ENCODE data around the gene ZFYVE28. TPM values are rescaled to one million over a fixed set of nuclear protein-coding genes. Genes with fewer than 3 reads are reported as not detected.

The ZFYVE28 gene
- total RNA-seq, 1 experiment from 2014 or later = 19.2 TPM

GRCh38 chr4:2283199-2283711, 135.2 kb downstream of the ZFYVE28 start:
- Histone ChIP-seq H3K36me3 (ENCODE audit: control insufficient read depth in 1 of 2, insufficient read depth in 2 of 2, low read length in 2 of 2) (no peaks in the 10 kb centered on the region), H3K79me2 (ENCODE audit: insufficient read depth, low read length) (no peaks in the 10 kb centered on the region), H2AFZ (ENCODE audit: low read depth, low read length, poor library complexity, severe bottlenecking) (no peak overlapping the region), H3K27ac (ENCODE audit: low read depth, low read length) (no peak overlapping the region), H3K9ac (ENCODE audit: low read length) (no peak overlapping the region), H3K4me2 (ENCODE audit: low read length) (no peak overlapping the region), H3K9me3 (ENCODE audit: control insufficient read depth in 1 of 2, insufficient read depth in 1 of 2, low read depth in 1 of 2, low read length in 2 of 2) (no peaks in the 10 kb centered on the region), H3K4me1 (ENCODE audit: control insufficient read depth in 1 of 2, insufficient read depth in 2 of 2, low read length in 2 of 2) (peaks cover 0 to 9% of the 10 kb centered on the region in 2 experiments; a peak in 2 of 4 replicates), H3K9me2 (ENCODE audit: insufficient read depth) (no peaks in the 10 kb centered on the region), H3K4me3 (replicated peaks in 1 of 2; ENCODE audit: low read depth in 1 of 2, low read length in 2 of 2) (no peak overlapping the region), H4K20me1 (ENCODE audit: insufficient read depth) (no peaks in the 10 kb centered on the region), H3K27me3 (ENCODE audit: insufficient read depth, low read length) (no peaks in the 10 kb centered on the region)
- ATAC-seq (no peak), DNase-seq (ENCODE audit: low read depth, low spot score) (no peak)
- ChIA-PET RAD21 (ENCODE audit: low non-redundant PET in 1 of 2, low total read pairs in 2 of 2, uncharacterized antibody in 2 of 2, unreplicated experiment in 2 of 2) (no interaction called here), POLR2A (no interaction called here), CTCF (no interaction called here)
- intact Hi-C loops (cut with micrococcal nuclease) = no loop called here
- no peak for TF ChIP-seq RAD21 (IDR thresholded peaks at IDR 0.05; ENCODE audit: low read depth)
- no peak for TF ChIP-seq SIN3A (IDR thresholded peaks at IDR 0.05; ENCODE audit: low read depth)
- no peak for TF ChIP-seq ELF1 (IDR thresholded peaks at IDR 0.05; ENCODE audit: borderline replicate concordance, low read depth)
- no peak for TF ChIP-seq CBX3 (IDR thresholded peaks at IDR 0.05; ENCODE audit: low read depth)
- no peak for TF ChIP-seq ZBTB33 (IDR thresholded peaks at IDR 0.05; ENCODE audit: extremely low read depth, insufficient replicate concordance, low read length)
- TF ChIP-seq EZH2 (IDR thresholded peaks at IDR 0.05) = no peak
- no peak for TF ChIP-seq EZH2phosphoT487 (IDR thresholded peaks at IDR 0.05; ENCODE audit: borderline replicate concordance)
- TF ChIP-seq MAX (IDR thresholded peaks at IDR 0.05) = no peak
- no peak for TF ChIP-seq JUND (IDR thresholded peaks at IDR 0.05)
- TF ChIP-seq TCF7L2 (IDR thresholded peaks at IDR 0.05; ENCODE audit: borderline replicate concordance, extremely low read depth, insufficient read depth, insufficient read length) = no peak
- TF ChIP-seq ATF3 (IDR thresholded peaks at IDR 0.05) = no peak
- no peak for TF ChIP-seq POLR2A (IDR thresholded peaks at IDR 0.05; ENCODE audit: borderline replicate concordance, extremely low read depth, insufficient read depth, insufficient read length)
- TF ChIP-seq SRF (IDR thresholded peaks at IDR 0.05; ENCODE audit: low read depth) = no peak
- TF ChIP-seq ZNF274 (IDR thresholded peaks at IDR 0.05; ENCODE audit: low read depth, low read length) = no peak
- no peak for TF ChIP-seq ZFX (IDR thresholded peaks at IDR 0.05)
- no peak for TF ChIP-seq FOSL1 (IDR thresholded peaks at IDR 0.05; ENCODE audit: low read depth)
- TF ChIP-seq CTCF (IDR thresholded peaks at IDR 0.05 in 2 of 3, conservative IDR thresholded peaks at IDR 0.05 in 1 of 3; ENCODE audit: borderline replicate concordance in 1 of 3, insufficient read depth in 1 of 3, low read depth in 2 of 3, low read length in 2 of 3) = no peak
- TF ChIP-seq POLR2AphosphoS5 (IDR thresholded peaks at IDR 0.05; ENCODE audit: low read depth, low read length) = no peak
- no peak for TF ChIP-seq YY1 (IDR thresholded peaks at IDR 0.05; ENCODE audit: extremely low read depth, insufficient replicate concordance, low read depth, low read length)
- TF ChIP-seq EGR1 (IDR thresholded peaks at IDR 0.05; ENCODE audit: low read depth) = no peak
- BruUV-seq (replicated peaks) = no TSS peak

Data from HCT116 (cell line).